GM13976 (cell line): ENCODE results near the gene ASTE1.
"Not testable (repeated sequence)": the region's sequence is repeated elsewhere in the genome, so short reads cannot be mapped to it uniquely, and the experiment has no call there.

Experiments
- DNase-seq: peaks from one replicate; pipeline ENCODE4 v3.0.0; 2012; ENCODE audit warnings: low spot score
- in situ Hi-C: fragments of 300-500 bp; cut with MboI; formaldehyde crosslinking; loops from one replicate; pipeline ENCODE4 v1.12.0; 2022; ENCODE audit warnings: low sequenced_read_pairs, mixed read lengths, inconsistent platforms; ENCODE audit not compliant: unreplicated experiment
- TF ChIP-seq, protein P1 (sequence below): IDR thresholded peaks from 2 replicates; pipeline ENCODE4 v1.5.1; 2012; ENCODE audit warnings: borderline replicate concordance, mild to moderate bottlenecking; ENCODE audit not compliant: insufficient read depth; ENCODE audit errors: extremely low read depth, missing control alignments, control extremely low read depth

The ASTE1 gene

DNA sequence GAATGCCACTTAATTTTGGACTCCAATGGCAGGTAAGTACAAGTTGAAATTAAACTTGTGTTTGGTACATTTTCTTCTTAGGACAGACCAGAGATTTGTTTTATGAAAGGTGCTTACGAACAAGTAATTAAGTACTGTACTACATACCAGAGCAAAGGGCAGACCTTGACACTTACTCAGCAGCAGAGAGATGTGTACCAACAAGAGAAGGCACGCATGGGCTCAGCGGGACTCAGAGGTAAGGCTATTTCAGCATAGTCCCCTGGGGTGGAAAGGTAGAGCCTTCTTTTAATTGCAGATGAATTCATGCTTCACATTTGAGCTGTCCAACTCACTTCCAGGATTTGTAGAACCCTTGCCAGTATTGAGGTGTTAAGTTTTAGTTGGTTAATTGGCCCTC lies 51.4 kb downstream of the ASTE1 start:
- in situ Hi-C loops: no loop called here
- TF ChIP-seq, protein P1, sequence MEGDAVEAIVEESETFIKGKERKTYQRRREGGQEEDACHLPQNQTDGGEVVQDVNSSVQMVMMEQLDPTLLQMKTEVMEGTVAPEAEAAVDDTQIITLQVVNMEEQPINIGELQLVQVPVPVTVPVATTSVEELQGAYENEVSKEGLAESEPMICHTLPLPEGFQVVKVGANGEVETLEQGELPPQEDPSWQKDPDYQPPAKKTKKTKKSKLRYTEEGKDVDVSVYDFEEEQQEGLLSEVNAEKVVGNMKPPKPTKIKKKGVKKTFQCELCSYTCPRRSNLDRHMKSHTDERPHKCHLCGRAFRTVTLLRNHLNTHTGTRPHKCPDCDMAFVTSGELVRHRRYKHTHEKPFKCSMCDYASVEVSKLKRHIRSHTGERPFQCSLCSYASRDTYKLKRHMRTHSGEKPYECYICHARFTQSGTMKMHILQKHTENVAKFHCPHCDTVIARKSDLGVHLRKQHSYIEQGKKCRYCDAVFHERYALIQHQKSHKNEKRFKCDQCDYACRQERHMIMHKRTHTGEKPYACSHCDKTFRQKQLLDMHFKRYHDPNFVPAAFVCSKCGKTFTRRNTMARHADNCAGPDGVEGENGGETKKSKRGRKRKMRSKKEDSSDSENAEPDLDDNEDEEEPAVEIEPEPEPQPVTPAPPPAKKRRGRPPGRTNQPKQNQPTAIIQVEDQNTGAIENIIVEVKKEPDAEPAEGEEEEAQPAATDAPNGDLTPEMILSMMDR: no peak
- no peak for DNase-seq

DNA sequence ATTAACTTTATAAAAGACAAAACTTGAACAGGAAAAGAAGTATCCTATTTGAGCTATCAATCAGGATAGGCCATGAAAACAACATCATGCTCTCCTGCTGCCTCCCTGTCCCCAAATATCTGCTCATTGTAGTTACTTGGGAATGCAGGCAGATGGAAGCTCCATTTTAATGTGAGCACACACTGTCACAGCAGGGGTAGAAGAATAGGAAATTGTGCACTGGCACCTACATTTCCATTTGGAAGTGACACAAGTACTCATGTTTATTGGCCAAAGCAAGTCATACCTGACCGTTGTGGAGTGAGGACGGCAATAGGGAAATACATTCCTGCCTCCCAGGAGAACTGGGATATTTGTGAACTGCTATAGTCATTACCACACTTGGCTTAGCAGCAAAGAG lies 52.4 kb downstream of the ASTE1 start:
- in situ Hi-C loops: no loop called here
- TF ChIP-seq, protein P1: no peak
- DNase-seq: no peak

DNA sequence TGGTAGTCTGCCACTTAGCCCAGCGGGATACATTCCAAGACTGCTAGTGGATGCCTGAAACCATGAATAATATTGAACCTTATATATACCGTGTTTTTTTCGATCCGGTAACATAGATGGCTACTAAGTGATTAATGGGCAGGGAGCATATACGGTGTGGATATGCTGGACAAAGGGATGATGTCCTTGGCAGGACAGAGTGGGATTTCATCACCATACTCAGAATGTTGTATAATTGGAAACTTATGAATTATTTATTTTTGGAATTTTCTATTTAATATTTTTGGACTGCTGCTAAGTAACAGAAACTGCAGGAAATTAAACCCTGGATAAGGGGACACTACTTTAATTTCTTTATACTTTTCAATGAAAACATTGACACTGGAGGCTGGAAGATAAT lies 53.2 kb downstream of the ASTE1 start:
- no peak for DNase-seq
- TF ChIP-seq, protein P1: no peak
- in situ Hi-C loops: no loop called here

DNA sequence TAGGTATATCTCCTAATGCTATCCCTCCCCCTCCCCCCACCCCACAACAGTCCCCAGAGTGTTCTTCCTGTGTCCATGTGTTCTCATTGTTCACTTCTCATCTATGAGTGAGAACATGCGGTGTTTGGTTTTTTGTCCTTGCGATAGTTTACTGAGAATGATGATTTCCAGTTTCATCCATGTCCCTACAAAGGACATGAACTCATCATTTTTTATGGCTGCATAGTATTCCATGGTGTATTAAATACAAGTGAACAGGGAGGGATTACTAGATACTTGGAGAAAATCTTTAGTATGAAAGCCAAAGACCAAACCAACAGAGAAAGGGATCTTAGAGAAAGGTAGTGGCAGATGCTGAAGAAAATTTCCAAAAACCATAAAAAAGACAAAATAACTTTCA lies 54.0 kb downstream of the ASTE1 start:
- in situ Hi-C loops, DNase-seq: not testable (repeated sequence)

DNA sequence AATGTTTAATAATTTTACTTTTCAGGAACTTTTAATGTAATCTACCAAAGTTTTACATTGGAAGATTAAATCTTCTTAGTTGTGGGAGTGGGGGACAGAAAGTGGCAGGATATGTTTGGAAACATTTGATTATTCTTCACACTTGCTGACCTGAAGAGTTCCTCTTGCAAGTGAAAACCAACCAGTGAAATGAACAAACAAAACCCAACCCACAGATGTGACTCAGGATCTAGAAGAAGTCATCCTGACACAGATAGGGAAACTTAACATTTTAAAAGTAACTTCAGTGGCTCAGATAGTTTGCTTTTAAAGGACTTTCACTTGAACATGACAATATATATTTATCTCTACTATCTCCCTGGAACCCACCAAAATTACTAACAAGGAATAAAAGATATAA lies 55.4 kb downstream of the ASTE1 start:
- DNase-seq: no peak
- in situ Hi-C loops: no loop called here

DNA sequence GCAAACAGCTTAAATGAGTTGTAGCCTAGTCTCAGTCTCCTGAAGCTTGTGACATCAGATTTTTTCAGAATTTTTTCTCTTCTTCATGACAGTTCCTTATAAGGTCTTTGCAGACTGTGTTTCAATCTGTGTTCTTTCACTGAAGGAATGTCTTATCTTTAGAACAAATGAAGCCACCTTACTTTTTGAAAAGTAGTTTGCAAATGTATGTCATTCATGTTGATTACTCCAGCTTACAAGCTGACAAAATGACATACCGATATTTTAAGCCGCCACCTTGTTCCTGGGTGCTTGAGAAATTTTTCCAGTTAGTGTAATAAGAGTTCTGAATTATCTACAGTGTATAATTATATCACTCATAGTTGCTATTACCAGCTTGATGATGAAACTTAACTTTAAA lies 57.0 kb downstream of the ASTE1 start:
- in situ Hi-C loops: no loop called here
- no peak for DNase-seq
- TF ChIP-seq, protein P1: no peak

More for the DNA sequence above, 55.4 kb downstream of the ASTE1 start:
- TF ChIP-seq, protein P1: no peak

DNA sequence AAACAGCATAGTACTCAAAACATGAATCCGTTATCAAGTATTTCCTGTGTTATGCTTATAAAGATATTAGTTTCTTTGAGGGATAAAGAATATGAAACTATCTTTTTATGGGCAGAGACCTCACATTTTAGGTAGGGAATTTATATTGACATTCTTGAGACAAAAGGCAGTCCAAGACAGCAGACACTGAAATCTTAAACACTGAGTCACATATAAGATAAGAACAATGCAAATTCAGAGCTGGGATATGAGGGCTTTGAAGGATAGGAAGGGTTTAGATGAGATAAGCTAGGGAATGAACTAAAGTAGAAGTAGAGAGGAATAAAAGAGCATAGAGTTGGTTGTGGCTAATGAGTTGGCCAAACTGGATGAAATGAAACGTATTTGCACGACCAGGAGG lies 58.4 kb downstream of the ASTE1 start:
- no peak for DNase-seq
- in situ Hi-C loops: no loop called here
- TF ChIP-seq, protein P1: no peak
